Heart left ventricle (tissue), 16 donors: ENCODE data around the gene RUNX2. TPM values are rescaled to one million over a fixed set of nuclear protein-coding genes. Genes with fewer than 3 reads are reported as not detected.

ENCODE experiments used
- ATAC-seq, 4 donors: fragments of 200-7000 bp; cut with Tn5 transposase; one replicate each; pipeline ENCODE4 v1.9.1; 2020 to 2022; ENCODE audit warnings: moderate library complexity in 4 of 4, mild to moderate bottlenecking in 3 of 4, moderate number of reproducible peaks in 1 of 4
- DNase-seq, 5 donors: peaks; one replicate each; pipeline ENCODE4 v3.0.0-alpha.2; 2020
- H3K27ac ChIP-seq, 12 donors: fragments of 200-600 bp; sonication (generic) in 4 of 12; one replicate each; pipeline versions ENCODE4 v1.5.0 to v1.8.0; 2016 to 2022; ENCODE audit warnings: mild to moderate bottlenecking in 2 of 12
- H3K27me3 ChIP-seq, 9 donors: fragments of 200-600 bp; sonication (generic) in 2 of 9; one replicate each; pipeline versions ENCODE4 v1.5.1 to v1.8.0; 2016 to 2022; ENCODE audit warnings: mild to moderate bottlenecking in 3 of 9
- H3K36me3 ChIP-seq, 9 donors: fragments of 200-600 bp; sonication (generic) in 2 of 9; one replicate each; pipeline versions ENCODE4 v1.5.0 to v1.8.0; 2018 to 2022; ENCODE audit warnings: mild to moderate bottlenecking in 2 of 9
- H3K4me1 ChIP-seq, 12 donors: fragments of 200-600 bp; sonication (generic) in 4 of 12; one replicate each; pipeline versions ENCODE4 v1.5.0 to v1.8.0; 2016 to 2022; ENCODE audit warnings: mild to moderate bottlenecking in 3 of 12
- H3K4me3 ChIP-seq, 12 donors: fragments of 200-600 bp; sonication (generic) in 4 of 12; one replicate each; pipeline versions ENCODE4 v1.5.0 to v1.8.0; 2017 to 2022; ENCODE audit warnings: mild to moderate bottlenecking in 9 of 12, moderate library complexity in 4 of 12
- H3K9me3 ChIP-seq, 12 donors: fragments of 200-600 bp; sonication (generic) in 4 of 12; one replicate each; pipeline versions ENCODE4 v1.5.0 to v1.8.0; 2016 to 2022; ENCODE audit warnings: mild to moderate bottlenecking in 1 of 12
- POLR2A ChIP-seq, 2 donors: fragments of 450-650 bp; IDR thresholded peaks; one replicate each; pipeline ENCODE4 v1.6.1; 2017; ENCODE audit warnings: antibody characterized with exemption in 2 of 2, mild to moderate bottlenecking in 2 of 2, moderate library complexity in 2 of 2
- WGBS, 4 donors: extraction: QIAGEN DNeasy Blood & Tissue Kit in 2 of 4; methylation state at CpG; one replicate each; pipeline versions ENCODE4 v1.1.5 to v1.1.7; 2013 to 2018; 5-methylcytosine and 5-hydroxymethylcytosine counted together
- intact Hi-C, 10 donors: fragments of 100-400 bp; cut with DNase I; formaldehyde crosslinking; loops; one replicate each; pipeline versions ENCODE4 v1.11.1 to v1.14.2; 2022
- polyA plus RNA-seq, 2 donors: library from polyadenylated mRNA; stranded (reverse); fragments of 200-250 nt; gene quantifications; one replicate each; pipeline ENCODE4 v1.2.3, GENCODE V29; 2013
- total RNA-seq, 9 donors: library from RNA; depleted of rRNA in 2 of 9; stranded (reverse); fragments of >200 nt in 2 of 9; fragmentation: NEBNext Ultra II Directional in 3 of 9; extraction: Animal tissue kit (Norgen Biotek cat#: 25700) in 3 of 9; gene quantifications; one replicate each; pipeline versions ENCODE4 v1.1.0 to v1.2.4, GENCODE V29; 2016 to 2023
- TF ChIP-seq, protein P1 (sequence below), 12 donors: fragments of 200-600 bp; sonication (generic) in 4 of 12; IDR thresholded peaks; one replicate each; pipeline versions ENCODE4 v1.5.0 to v1.8.0; 2018 to 2022; ENCODE audit warnings: antibody characterized with exemption in 12 of 12, mild to moderate bottlenecking in 5 of 12
- donor health status: ischemic (EF 13 %, LVEDD 7.1; RV severe dilation, severe dysfunction).
- donor health status: healthy with polysubstance abuse.
- donor health status: DM: no; HTN: yes; CAD: no.
- donor health status: DM: no; HTN: no; CAD: no.
- donor health status: ischemic (EF 25% LVEDD 6.9; RV normal size, moderate dysfunction).
- donor health status: ischemic (EF 25% LVEDD 5.7; RV mildly dilated, moderate dysfunction).
- donor health status: healthy.
- donor health status: DM: yes; HTN: yes; CAD: no.
- donor health status: ischemic (EF 35%, LVEDD 5.7; RV mildly dilated, moderate dysfunction).
- donor health status: nonischemic (EF 11% LVEDD 7.7; RV severe dilation, severe dysfunction).
- donor health status: DM: yes; HTN: yes; CAD: no.
- donor health status: PGD.
- donor health status: ischemic (EF 29% LVEDD 5.4; RV normal size, mild dysfunction).
- donor health status: nonischemic (EF 23%, LVEDD 6.1; RV moderate dilation, normal function).

Gene RUNX2
- total and polyA plus RNA-seq, 11 donors, result 0.37 to 3.1 (median 2.0) TPM

DNA sequence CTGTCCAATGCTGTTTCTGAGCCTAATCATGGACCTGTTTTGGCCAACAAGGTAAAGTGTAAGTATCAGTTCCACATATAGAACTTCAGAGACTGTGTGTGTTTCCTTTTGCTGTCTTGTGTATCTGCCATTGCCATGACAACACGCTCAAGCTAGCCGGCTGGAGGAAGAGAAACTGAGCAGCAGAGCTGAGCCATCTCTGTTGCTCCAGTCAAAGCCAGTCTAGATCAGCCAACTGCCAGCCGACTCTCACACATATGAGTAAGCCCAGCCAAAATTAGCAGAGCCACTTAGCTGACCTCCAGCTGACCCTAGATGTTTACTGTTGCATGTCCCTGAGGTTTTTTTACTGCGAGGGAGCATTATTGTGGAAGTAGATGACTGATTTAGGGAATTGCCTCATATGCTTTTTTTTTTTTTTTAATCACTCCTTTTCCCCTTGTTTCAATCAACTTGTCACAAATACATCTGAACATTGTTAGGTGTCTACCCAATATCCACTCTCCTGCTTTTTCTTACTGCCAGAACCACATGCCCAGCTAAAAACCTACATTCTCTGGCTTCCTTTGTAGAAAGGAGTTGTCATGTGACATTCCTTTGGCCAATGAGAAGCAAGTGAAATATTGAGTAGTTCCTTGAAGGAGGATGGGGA is 353.9 kb downstream of the RUNX2 start:
- peaks cover 0 to 14% (median 2%) of the 10 kb centered on the region in 12 donors for H3K4me1 ChIP-seq
- peaks cover 0 to 30% (median 12%) of the 10 kb centered on the region in 12 donors for H3K9me3 ChIP-seq
- 47 to 61% (median 56%) methylated on average over 4 of the region's 4 CpGs for WGBS, 4 donors
- H3K27me3 ChIP-seq, result no peaks in the 10 kb centered on the region
- TF ChIP-seq POLR2A (IDR thresholded peaks at IDR 0.05), result no peak
- TF ChIP-seq, protein P1, sequence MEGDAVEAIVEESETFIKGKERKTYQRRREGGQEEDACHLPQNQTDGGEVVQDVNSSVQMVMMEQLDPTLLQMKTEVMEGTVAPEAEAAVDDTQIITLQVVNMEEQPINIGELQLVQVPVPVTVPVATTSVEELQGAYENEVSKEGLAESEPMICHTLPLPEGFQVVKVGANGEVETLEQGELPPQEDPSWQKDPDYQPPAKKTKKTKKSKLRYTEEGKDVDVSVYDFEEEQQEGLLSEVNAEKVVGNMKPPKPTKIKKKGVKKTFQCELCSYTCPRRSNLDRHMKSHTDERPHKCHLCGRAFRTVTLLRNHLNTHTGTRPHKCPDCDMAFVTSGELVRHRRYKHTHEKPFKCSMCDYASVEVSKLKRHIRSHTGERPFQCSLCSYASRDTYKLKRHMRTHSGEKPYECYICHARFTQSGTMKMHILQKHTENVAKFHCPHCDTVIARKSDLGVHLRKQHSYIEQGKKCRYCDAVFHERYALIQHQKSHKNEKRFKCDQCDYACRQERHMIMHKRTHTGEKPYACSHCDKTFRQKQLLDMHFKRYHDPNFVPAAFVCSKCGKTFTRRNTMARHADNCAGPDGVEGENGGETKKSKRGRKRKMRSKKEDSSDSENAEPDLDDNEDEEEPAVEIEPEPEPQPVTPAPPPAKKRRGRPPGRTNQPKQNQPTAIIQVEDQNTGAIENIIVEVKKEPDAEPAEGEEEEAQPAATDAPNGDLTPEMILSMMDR (IDR thresholded peaks at IDR 0.05), result no peak
- H3K27ac ChIP-seq, result no peak overlapping the region
- ATAC-seq (peak in 2 of 4 donors; percentile 28 to 58), DNase-seq (peak in 1 of 5 donors; percentile 37)
- intact Hi-C loops, result no loop called here
- H3K4me3 ChIP-seq, result no peak overlapping the region
- H3K36me3 ChIP-seq, result no peaks in the 10 kb centered on the region

DNA sequence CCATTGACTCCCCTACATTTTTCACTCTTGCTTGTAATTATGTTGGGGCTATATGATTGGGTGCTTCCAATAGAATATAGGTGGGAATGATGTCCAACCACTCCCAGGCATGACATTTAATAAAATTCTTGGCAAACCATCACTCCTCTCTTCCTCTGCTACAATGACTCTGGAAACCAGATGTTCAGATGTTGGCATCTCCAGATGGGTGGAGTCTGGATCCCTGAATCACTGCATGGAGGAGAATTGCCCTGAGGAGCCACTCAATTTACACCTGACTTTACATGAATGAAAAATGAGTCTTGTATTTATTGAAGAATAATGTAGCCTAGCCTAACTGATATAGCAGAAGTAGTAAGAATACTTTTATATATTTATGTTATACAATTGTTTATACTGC is 356.3 kb downstream of the RUNX2 start:
- ATAC-seq (no peak), DNase-seq (no peak)
- no peak overlapping the region for H3K4me3 ChIP-seq
- no peak overlapping the region for H3K27ac ChIP-seq
- H3K36me3 ChIP-seq, result no peaks in the 10 kb centered on the region
- H3K27me3 ChIP-seq, result no peaks in the 10 kb centered on the region
- H3K4me1 ChIP-seq, result no peaks in the 10 kb centered on the region
- TF ChIP-seq, protein P1 (IDR thresholded peaks at IDR 0.05), result no peak
- intact Hi-C loops, result no loop called here
- H3K9me3 ChIP-seq, result peaks cover 0 to 30% (median 12%) of the 10 kb centered on the region in 12 donors

DNA sequence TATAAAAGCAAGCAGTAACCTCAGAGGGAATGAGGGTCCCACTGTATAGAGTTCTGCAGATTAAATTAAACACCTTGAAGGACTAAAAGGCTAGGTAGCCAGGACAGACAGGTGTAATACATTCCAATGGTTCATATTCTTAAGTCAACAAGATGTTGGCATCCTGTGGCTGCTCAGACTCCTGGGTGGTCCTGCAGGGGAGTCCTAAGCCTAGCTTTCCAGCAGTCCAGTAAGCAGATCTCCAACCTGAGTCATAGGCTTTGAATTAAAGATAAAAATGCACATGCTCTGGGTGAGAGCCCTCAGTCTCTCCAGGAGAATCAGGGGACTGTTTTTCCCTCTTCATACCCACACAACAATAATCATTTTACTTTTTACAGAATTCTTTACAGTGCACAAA is 356.9 kb downstream of the RUNX2 start:
- TF ChIP-seq POLR2A (IDR thresholded peaks at IDR 0.05), result no peak
- TF ChIP-seq, protein P1 (IDR thresholded peaks at IDR 0.05), result no peak
- H3K4me3 ChIP-seq, result no peak overlapping the region
- H3K36me3 ChIP-seq, result no peaks in the 10 kb centered on the region
- no peak overlapping the region for H3K27ac ChIP-seq
- intact Hi-C loops, result no loop called here
- H3K9me3 ChIP-seq, result peaks cover 0 to 24% (median 12%) of the 10 kb centered on the region in 12 donors
- ATAC-seq (no peak), DNase-seq (no peak)
- H3K4me1 ChIP-seq, result no peaks in the 10 kb centered on the region
- H3K27me3 ChIP-seq, result no peaks in the 10 kb centered on the region

DNA sequence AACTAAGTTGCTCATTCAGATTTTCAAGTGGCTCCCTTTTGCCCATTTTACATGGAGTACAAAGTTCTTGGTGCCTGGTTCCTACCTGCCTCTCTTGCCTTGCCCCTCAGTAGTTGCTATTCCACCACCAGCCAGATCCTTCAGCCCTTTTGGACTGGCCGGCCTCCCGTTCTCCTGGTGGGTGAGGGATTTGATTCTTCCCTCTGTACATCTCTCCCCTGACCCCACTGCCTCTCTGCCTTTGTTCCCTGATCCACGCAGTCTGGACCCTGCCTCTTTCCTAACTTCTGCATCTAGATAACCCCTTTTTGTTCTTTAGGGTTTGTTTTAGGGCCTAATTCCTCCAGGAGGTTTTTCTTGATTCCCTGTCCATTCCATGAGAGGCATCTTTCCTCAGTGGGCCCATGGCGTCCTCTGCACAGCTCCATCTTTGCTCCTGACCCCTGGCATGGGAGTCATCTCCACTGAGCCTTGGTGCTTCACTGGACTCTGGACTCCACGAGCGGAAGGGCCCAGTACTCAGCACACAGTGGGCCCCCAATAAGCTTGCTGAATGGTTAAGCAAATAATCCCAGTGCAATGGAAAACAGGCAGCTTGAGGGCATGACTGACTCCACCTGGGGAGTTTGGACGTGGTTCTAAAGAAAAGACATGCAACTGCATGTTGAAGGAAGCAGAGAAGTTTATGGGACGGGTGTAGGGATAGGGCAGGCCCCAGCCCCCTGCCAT is 358.9 kb downstream of the RUNX2 start:
- peaks cover 0 to 8% (median 3%) of the 10 kb centered on the region in 12 donors for H3K9me3 ChIP-seq
- DNase-seq (no peak), ATAC-seq (no peak)
- no peak overlapping the region for H3K4me3 ChIP-seq
- WGBS, 4 donors, result 85 to 92% (median 89%) methylated on average over 8 of the region's 8 CpGs
- no peaks in the 10 kb centered on the region for H3K27me3 ChIP-seq
- TF ChIP-seq POLR2A (IDR thresholded peaks at IDR 0.05), result no peak
- TF ChIP-seq, protein P1 (IDR thresholded peaks at IDR 0.05), result no peak
- intact Hi-C loops, result no loop called here
- H3K4me1 ChIP-seq, result no peaks in the 10 kb centered on the region
- no peak overlapping the region for H3K27ac ChIP-seq
- no peaks in the 10 kb centered on the region for H3K36me3 ChIP-seq
